HT-29 (cell line): ENCODE measurements around the gene FAM20C. TPM values are rescaled to one million over a fixed set of nuclear protein-coding genes. Genes with fewer than 3 reads are reported as not detected.
"Not testable (repeated sequence)": the region's sequence is repeated elsewhere in the genome, so short reads cannot be mapped to it uniquely, and the experiment has no call there.

Experiments used
- DNase-seq: peaks from one replicate; pipeline ENCODE4 v3.0.0-alpha.2; 2015; ENCODE audit warnings: low spot score
- total RNA-seq: library from RNA; depleted of rRNA; stranded (reverse); fragments of >200 nt; shearing (Covaris generic); gene quantifications from 2 replicates; pipeline ENCODE4 v1.2.3, GENCODE V29; 2014

Gene FAM20C
- total RNA-seq, 1 experiment from 2014 or later = not detected

DNA sequence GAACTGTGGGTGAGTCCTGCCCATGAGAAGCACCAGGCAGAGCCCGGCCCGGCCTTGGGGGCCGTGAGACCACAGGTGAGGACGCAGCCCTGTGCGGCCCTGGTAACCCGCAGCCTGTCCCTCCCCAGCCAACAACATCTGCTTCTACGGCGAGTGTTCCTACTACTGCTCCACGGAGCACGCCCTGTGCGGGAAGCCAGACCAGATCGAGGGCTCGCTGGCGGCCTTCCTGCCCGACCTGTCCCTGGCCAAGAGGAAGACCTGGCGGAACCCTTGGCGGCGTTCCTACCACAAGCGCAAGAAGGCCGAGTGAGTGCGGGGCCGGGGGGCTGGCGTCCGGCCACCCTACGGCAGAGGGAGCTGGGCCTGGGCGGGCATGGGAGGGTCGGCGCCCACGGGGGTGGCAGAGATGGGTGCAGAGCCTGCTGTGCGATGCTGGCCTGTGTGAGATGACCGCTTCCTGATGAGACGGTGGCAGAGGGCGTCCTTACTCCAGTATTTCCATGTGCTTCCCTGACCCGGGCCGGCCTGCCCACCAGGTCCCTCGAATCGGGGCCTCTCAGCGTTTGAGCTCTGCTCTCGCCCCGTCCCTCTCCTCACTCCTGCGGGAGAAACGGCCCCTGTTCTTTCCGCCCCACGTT, 63.5 kb downstream of the FAM20C start:
- no peak for DNase-seq

DNA sequence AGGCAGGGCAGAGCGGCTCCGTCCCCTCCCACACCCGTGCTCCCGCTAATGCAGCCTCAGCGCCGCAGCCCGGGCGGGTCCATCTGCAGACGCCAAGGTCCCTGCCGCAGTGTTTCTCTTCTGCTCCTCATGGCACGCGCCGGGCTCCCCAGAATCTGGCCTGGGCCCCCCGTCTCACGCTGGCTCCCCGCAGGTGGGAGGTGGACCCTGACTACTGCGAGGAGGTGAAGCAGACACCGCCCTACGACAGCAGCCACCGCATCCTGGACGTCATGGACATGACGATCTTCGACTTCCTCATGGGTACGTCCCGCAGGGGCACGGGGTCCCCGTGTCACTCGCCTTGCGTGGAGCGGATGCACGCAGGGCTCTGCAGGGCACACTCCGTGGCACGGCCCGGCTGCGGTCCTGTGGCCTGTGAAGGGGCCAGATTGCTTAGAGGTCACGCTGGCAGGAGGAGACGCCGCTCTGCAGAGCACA, 64.1 kb downstream of the FAM20C start:
- DNase-seq = no peak

DNA sequence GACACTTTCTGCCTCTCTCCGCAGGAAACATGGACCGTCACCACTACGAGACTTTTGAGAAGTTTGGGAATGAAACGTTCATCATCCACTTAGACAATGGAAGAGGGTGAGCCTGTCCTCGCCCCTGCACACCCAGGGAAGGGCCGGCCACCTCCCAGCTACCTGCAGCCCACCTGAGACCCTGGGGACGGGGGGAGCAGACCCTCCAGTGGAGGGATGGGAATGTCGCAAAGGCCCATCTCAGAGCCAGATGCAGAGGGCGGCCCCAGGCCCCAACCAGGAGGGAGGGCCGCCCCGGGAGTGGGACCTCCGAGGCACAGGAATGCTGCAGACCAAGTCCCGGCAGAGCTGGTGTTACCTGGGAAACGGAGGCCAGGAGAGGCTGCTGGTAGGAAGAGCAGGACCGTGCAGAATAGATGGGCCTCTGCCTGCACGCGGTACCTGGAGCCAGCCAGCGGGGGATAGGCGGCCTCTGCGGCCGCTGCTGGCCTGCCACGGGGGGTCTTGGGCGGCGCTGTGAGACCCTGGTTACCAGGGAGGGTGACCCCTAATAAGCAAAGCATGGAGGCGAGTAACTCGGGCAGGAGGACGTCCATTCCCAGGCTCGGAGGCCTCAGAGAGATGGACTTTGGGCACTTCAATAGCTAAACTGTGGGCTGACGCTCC, 64.7 kb downstream of the FAM20C start:
- DNase-seq = no peak

GRCh38 chr7:257647-257992, 65.2 kb downstream of the FAM20C start:
- no peak for DNase-seq

DNA sequence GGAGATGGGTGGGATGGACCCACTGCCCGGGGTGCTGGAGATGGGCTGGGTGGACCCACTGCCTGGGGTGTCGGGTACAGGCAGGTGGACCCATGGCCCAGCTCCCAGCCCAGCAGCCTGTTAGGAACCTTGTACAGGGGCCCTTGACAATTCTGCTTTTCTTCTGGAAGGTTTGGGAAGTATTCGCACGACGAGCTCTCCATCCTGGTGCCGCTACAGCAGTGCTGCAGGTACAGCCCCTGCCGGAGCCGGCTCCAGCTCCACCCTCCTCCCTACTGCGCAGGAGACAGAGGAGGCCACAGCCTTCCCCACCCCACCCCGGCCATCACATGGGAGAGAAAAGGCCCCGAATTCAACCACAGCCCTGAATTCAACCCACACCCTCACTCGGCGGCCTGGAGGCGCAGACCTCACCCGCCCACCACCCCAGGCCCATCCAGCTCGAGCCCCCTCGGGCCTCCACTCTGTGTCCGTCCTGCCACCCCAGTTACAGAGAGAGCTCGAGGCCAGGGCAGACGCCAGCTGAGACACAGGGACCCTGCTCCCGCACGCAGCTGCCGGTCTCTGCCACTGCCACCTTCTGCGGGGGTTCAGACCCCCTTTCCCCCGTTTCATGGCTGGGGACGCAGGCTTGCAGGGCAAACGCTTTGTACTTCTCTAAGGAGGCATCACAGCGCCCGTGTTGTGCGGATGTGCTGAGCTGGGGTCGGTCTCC, 66.3 kb downstream of the FAM20C start:
- no peak for DNase-seq

DNA sequence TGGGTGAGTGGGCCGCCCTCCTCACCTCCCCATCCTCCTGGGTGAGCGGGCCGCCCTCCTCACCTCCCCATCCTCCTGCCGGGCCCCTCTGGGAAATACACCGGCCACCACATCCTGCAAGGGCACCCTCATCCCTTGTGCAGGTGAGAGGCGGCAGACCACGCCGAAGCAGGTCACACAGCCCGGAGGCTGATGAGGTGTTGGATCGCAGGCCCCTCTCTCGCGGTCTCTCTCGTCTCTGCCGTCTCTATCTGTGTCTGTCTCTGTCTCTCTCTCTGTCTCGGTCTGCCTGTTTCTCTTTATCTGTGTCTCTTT, 66.8 kb downstream of the FAM20C start:
- no peak for DNase-seq

GRCh38 chr7:259751-260405, 67.5 kb downstream of the FAM20C start:
- no peak for DNase-seq

DNA sequence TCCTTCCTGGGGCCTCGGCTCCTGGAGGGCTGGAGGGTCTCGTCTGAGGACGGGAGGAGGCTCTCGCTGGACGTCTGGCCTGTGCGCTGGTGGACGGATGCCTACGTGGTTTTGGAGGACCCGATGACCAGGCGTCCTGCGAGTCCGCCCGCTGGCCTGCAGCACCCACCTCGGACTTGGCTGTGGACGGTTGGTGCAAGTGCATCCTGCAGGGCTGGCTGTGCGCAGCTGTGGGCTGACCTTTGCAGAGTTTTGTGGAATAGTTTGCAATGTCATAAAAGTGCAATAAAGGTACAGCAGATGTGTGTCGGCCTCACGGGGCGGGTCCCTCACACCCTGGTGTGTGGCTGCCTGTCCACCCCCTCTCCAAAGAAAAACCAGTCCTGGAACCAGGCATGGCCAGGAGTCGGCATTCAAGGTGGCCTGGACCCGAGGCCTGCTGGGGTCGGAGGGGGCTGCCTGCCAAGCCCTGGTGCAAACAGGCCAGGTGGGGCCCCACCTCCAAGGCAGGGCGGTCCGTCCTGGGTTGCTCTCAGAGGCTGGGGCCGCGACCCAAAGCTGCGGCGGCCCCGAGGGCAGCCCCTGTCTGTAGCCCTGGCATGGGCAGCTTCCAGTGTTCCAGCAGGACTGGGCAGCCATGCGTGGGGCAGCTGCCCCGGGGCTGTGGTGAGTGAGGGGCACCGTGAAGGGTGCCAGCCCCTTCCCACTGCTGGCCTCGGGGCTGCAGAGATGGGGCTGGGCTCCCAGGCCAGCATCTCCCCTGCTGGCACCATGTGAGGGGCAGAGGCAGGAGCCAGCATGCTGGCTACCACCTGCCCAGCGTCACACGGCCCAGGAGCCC, 68.3 kb downstream of the FAM20C start:
- DNase-seq = no peak

DNA sequence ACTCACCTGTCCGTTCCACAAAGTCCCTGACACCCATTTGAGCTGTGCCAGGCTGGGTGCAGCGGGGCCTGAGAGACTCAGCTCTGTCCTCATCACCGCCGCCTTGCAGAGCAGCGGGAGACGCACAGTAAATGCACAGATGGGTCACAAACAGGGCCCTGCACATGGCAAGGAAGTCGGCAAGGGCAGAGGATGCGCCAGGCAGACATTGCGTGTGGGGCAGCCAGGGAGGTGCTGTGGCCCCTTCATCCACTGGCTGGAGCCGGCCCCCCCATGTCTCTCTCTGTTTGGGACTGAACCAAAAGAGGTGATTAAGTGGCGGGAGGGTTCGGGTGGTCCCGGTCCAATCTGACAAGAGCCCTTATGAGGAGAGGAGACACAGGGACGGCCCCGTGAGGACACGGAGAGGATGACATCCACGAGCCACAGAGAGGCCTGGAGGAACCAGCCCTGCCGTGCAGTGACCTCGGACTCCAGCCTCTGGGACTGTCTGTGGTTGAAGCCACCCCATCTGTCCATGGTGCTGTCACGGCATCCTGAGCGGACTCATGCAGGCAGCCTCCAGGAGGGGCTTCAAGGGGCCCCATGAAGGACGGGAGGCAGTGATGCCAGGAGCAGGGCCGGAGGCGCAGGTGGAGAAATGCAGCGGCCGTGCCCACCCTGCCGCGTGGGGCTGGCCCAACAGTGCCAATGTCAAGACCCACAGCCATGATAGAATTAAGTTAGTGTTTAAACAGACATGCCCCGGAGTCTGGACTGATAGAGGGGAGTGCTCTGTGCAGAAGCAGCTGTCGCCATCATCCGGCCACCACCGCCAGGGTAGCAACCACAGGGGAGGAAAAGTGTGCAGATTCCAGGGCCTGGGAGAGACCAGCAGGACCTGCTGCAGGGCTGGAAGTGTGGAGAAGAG, 69.2 kb downstream of the FAM20C start:
- no peak for DNase-seq

GRCh38 chr7:262251-262572, 69.8 kb downstream of the FAM20C start:
- DNase-seq = no peak

GRCh38 chr7:262631-263311, 70.4 kb downstream of the FAM20C start:
- not testable (repeated sequence) for DNase-seq

GRCh38 chr7:263483-264351, 71.3 kb downstream of the FAM20C start:
- DNase-seq = peak; percentile 22

DNA sequence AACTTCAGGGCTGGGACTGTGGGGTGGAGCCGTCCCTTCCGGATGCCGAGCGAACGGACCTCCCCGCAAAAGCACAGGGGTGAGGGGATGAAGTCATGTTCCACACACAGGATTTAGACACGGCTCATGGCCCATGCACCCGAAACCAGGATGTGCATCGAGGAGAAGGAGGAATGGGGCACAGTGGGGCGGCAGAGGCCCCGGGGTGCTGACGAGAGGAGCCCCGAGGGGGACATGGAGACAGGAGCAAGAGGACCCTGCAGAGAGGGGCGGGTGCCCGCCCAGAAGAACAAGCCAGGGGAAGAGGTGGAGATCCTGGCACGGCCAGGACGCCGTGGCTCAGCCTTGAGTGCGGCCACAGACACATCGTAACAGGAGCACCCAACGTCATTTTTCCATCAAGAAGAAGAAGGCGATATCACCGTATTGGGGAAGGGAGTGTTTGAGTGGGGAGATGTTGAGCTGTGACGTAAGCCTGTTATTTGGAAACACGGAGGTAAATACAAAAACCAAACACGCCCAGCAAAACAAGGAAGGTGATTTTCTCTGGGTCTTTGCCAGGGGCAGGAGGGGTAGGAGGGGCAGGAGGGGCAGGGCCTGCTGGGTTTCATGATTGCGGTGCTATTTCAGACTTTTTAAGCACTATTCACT, 72.3 kb downstream of the FAM20C start:
- peak; percentile 38 for DNase-seq

DNA sequence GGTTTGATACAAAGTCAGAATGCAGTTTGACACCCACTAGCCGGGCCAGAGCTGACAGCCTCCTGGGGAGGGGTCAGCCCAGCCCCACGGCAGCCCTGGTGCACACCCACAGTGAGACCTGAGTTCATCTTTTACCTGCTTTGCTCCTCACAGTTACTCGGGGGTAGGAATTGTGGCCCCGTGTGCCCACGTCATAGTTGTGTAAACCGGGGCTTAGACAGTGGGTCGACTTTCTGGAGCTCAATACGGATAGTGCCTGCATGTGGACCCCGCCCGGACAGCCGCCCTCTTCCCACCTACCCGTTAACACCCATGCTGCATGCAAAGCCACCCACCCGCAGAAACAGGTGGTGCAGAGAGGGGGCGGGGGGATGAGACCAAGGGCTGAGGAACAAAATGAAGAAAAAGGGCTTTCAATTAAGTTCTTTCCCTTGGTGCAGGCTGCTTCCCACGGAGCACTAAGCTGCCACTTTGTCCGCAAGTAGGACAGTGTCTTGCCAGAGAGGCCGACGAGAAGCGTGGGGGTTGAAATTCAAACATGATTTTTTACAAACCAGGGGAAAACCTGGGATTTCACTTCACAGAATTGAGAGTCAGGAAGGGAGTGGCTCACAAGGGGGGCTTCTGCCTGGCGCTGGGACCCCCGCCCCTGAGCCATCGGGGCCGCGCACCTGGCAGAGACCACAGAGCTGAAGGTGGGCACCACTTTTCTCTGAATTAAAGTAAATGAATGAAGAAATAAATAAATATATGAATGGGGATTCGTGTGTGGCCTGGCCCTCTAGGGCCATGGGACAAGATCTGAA, 73.0 kb downstream of the FAM20C start:
- no peak for DNase-seq

GRCh38 chr7:265998-266850, 73.9 kb downstream of the FAM20C start:
- no peak for DNase-seq
